Neutrophil (primary cell): ENCODE measurements around the gene PC.
"Not testable (repeated sequence)": the region's sequence is repeated elsewhere in the genome, so short reads cannot be mapped to it uniquely, and the experiment has no call there.

Source experiments
- H3K27ac ChIP-seq: fragments of 200-600 bp; sonication (generic); 2 replicates; pipeline ENCODE4 v1.5.1; 2016; ENCODE audit warnings: mild to moderate bottlenecking, moderate library complexity
- H3K27me3 ChIP-seq: fragments of 200-600 bp; sonication (generic); 2 replicates; pipeline ENCODE4 v1.6.0; 2016; ENCODE audit warnings: mild to moderate bottlenecking
- H3K36me3 ChIP-seq: fragments of 200-600 bp; sonication (generic); 2 replicates; pipeline ENCODE4 v1.5.1; 2017
- H3K4me1 ChIP-seq, 2 experiments: fragments of 200-600 bp in 1 of 2; sonication (generic) in 1 of 2; 1 replicate in 1 of 2; 2 replicates in 1 of 2; pipeline versions ENCODE4 v1.5.1 to v1.6.1; 2013 to 2016; ENCODE audit warnings: low read depth in 1 of 2, low read length in 1 of 2, mild to moderate bottlenecking in 1 of 2, moderate library complexity in 1 of 2; ENCODE audit not compliant: control insufficient read depth in 1 of 2, insufficient read depth in 1 of 2
- H3K4me3 ChIP-seq, 2 experiments: fragments of 200-600 bp in 1 of 2; sonication (generic) in 1 of 2; 1 replicate in 1 of 2; 2 replicates in 1 of 2; pipeline ENCODE4 v1.5.1; 2013 to 2016; ENCODE audit warnings: low read depth in 1 of 2, low read length in 1 of 2, mild to moderate bottlenecking in 1 of 2, moderate library complexity in 1 of 2
- H3K9me3 ChIP-seq: fragments of 200-600 bp; sonication (generic); 2 replicates; pipeline ENCODE4 v1.5.1; 2016
- TF ChIP-seq, protein P1 (sequence below): fragments of 200-600 bp; sonication (generic); IDR thresholded peaks from 2 replicates; pipeline ENCODE4 v1.5.1; 2016; ENCODE audit warnings: antibody characterized with exemption

PC gene

DNA sequence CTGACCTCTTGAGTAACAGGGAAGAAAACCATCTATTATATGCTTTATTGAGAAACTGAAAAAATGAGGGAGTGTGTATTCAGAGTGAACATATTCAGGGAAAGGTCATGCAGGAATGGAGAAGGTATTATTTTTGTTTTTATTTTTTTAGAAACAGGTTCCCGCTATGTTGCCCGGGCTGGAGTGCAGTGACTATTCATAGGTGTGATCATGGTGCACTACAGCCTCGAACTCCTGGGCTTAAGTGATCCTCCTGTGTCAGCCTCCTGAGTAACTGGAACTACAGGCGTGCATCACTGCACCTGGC is 123.7 kb downstream of the PC start:
- TF ChIP-seq, protein P1, sequence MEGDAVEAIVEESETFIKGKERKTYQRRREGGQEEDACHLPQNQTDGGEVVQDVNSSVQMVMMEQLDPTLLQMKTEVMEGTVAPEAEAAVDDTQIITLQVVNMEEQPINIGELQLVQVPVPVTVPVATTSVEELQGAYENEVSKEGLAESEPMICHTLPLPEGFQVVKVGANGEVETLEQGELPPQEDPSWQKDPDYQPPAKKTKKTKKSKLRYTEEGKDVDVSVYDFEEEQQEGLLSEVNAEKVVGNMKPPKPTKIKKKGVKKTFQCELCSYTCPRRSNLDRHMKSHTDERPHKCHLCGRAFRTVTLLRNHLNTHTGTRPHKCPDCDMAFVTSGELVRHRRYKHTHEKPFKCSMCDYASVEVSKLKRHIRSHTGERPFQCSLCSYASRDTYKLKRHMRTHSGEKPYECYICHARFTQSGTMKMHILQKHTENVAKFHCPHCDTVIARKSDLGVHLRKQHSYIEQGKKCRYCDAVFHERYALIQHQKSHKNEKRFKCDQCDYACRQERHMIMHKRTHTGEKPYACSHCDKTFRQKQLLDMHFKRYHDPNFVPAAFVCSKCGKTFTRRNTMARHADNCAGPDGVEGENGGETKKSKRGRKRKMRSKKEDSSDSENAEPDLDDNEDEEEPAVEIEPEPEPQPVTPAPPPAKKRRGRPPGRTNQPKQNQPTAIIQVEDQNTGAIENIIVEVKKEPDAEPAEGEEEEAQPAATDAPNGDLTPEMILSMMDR = no peak
- Histone ChIP-seq H3K4me3 (no peak overlapping the region), H3K27me3 (no peaks in the 10 kb centered on the region), H3K4me1 (peaks cover 0 to 3% of the 10 kb centered on the region in 2 experiments), H3K27ac (no peak overlapping the region), H3K9me3 (no peaks in the 10 kb centered on the region), H3K36me3 (peaks cover 17% of the 10 kb centered on the region)

DNA sequence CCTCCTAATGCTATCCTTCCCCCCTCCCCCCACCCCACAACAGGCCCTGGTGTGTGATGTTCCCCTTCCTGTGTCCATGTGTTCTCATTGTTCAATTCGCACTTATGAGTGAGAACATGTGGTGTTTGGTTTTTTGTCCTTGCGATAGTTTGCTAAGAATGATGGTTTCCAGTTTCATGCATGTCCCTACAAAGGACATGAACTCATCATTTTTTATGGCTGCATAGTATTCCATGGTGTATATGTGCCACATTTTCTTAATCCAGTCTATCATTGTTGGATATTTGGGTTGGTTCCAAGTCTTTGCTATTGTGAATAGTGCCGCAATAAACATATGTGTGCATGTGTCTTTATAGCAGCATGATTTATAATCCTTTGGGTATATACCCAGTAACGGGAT is 133.6 kb downstream of the PC start:
- H3K9me3 ChIP-seq, H3K27me3 ChIP-seq, H3K27ac ChIP-seq, H3K4me3 ChIP-seq, H3K4me1 ChIP-seq, H3K36me3 ChIP-seq: not testable (repeated sequence)

DNA sequence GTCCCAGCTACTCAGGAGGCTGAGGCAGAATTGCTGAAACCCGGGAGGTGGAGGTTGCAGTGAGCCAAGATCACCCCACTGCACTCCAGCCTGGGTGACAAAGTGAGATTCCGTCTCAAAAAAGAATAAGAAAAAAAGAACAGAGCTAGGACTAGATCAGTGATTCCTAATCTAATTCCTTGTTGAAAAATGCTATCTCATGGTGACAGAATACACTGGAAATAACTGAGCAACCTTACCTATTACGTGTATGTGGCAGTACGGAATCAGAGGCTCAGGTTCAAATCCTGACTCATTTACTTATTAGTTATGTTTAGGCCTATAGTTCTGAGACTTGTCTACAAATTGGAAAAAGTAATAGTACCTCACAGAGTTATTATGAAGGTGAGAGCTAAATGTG is 134.5 kb downstream of the PC start:
- Histone ChIP-seq H3K36me3 (no peaks in the 10 kb centered on the region), H3K27ac (no peak overlapping the region), H3K27me3 (no peaks in the 10 kb centered on the region), H3K4me3 (no peak overlapping the region), H3K4me1 (no peaks in the 10 kb centered on the region), H3K9me3 (no peaks in the 10 kb centered on the region)
- TF ChIP-seq, protein P1 = no peak

DNA sequence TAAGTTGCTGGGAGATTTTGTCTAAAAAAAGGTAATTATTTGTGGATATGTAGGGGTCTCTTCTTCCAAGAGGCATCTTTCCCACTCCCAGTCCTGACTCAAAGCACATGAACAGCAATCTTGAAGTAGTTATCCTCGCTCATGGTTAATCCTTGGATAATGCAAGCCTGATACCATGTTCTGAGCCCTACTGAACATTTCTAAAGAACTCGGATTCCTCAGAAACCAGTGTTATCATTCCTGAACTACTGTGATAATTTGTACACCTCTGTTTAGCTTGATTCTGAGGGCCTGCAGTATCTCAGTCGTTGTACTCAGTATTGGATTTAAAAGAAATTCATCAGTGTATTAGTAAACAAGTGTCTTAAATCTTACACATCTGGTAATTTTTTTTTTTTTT is 137.3 kb downstream of the PC start:
- Histone ChIP-seq H3K27me3 (no peaks in the 10 kb centered on the region), H3K27ac (no peak overlapping the region), H3K36me3 (no peaks in the 10 kb centered on the region), H3K4me1 (no peaks in the 10 kb centered on the region), H3K4me3 (no peak overlapping the region), H3K9me3 (no peaks in the 10 kb centered on the region)
- TF ChIP-seq, protein P1 = no peak

DNA sequence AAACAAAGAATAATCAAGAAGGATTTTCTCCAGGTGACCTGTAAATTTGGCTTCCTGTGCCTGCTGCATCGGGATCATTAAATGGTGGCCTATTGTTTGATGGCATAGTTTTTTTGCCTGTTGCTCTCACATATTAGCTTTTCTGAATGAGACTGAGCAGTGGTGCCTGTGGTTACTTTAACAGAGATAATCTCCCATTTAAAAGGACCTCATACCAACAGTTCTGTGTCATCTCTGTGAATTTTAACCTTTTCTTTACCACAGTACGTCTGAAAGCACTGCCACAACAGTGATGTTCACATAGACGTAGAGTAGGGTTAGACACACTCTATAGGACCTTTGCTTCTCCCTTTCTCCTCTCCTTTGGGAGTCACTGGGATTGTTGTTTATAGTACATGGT is 137.8 kb downstream of the PC start:
- no peak overlapping the region for H3K4me3 ChIP-seq
- H3K36me3 ChIP-seq = no peaks in the 10 kb centered on the region
- no peaks in the 10 kb centered on the region for H3K9me3 ChIP-seq
- TF ChIP-seq, protein P1 = no peak
- H3K4me1 ChIP-seq = no peaks in the 10 kb centered on the region
- H3K27me3 ChIP-seq = no peaks in the 10 kb centered on the region
- no peak overlapping the region for H3K27ac ChIP-seq

DNA sequence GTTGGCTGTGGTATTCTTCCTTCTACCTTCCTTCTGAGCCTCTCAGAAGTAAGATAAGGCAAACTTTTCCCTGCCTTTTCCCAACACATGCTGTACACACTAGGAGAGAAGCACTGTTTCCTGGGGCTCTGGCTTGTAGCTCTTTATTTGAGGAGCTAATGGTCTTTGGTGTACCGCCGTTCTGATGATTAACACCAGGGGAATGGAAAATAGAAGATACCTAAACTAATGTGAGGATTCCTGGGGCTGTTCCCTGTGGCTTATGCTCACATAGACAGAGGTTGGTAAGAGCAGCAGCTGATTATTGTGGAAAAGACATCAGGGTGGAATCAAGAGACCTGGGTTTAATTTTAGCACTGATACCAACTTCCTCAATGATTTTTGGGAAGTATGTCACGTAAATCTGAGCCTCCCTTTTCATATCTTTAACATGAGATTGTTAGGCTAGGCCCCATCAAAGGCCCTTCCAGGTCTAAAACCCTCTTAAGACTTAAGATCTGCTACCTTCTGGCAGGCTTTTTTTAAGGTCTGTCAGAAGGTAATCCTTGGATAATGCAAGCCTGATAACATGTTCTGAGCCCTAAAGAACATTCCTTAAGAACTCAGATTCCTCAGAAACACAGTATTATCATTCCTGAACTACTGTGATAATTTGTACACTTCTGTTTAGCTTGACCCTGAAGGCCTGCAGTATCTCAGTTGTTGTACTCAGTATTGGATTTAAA is 139.8 kb downstream of the PC start:
- H3K4me1 ChIP-seq = no peaks in the 10 kb centered on the region
- H3K27ac ChIP-seq = no peak overlapping the region
- H3K4me3 ChIP-seq = no peak overlapping the region
- TF ChIP-seq, protein P1 = no peak
- H3K36me3 ChIP-seq = no peaks in the 10 kb centered on the region
- H3K27me3 ChIP-seq = no peaks in the 10 kb centered on the region
- no peaks in the 10 kb centered on the region for H3K9me3 ChIP-seq
